ENCODE measurements around the gene ADORA3.

The ADORA3 gene

DNA sequence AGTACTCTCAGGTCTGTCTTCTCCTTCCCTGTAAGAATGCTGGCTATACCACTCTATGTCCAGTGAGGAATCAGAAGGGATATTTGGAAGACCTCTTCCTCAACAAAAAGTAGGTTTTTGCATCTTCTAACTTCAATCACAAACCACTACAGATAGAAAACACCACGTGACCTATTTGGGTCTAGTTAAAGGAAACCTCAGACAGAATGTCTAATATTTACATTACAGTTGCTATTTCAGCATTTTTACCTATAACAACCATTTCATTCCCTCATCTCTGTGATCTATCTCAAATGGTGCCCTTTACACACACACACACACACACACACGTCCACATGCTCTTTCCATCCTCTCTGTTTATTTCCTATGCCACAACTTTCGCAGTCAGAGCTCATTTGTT lies 7.9 kb upstream of the ADORA3 start:
- TF ChIP-seq POLR2A (IDR thresholded peaks at IDR 0.05; ENCODE audit: low read depth, low read length) (no peak), POLR2AphosphoS5 (IDR thresholded peaks at IDR 0.05; ENCODE audit: low read depth, low read length) (no peak), POU2F2 (IDR thresholded peaks at IDR 0.05; ENCODE audit: low read depth, low read length) (no peak), SPI1 (IDR thresholded peaks at IDR 0.05; ENCODE audit: low read depth, low read length) (no peak), TAF1 (IDR thresholded peaks at IDR 0.05; ENCODE audit: low read depth, low read length) (no peak), PAX5 (IDR thresholded peaks at IDR 0.05; ENCODE audit: insufficient read depth, low read length, severe bottlenecking) (no peak)
- DNase-seq (ENCODE audit: insufficient read length, low spot score) (no peak), FAIRE-seq (no peak)

DNA sequence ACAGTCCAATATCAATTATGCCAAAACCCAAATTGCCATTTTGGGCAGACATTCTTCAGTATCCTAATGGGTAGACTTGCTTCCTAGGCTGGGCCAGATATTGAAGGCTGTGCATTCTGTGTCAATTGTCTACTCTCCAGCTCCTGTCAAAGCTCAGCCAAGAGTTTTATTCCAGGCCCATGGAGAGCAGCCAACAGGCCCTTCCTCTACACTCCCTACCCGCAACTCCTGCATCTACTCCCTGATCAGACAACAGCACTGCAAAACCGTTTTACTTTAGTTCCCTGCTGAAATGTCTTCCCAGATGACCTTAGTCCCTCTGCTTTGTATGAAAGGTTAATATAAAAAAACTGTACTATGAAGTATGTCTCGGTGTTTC lies 6.6 kb upstream of the ADORA3 start:
- no peak for TF ChIP-seq TAF1 (IDR thresholded peaks at IDR 0.05; ENCODE audit: low read depth, low read length)
- no peak for FAIRE-seq
- DNase-seq (ENCODE audit: insufficient read length, low spot score) = no peak

- no peak for FAIRE-seq
- peak; percentile 41 for DNase-seq (ENCODE audit: insufficient read length, low spot score)
- TF ChIP-seq POU2F2 (IDR thresholded peaks at IDR 0.05; ENCODE audit: low read depth, low read length) (peak; percentile 26; the same call in 1 of the 2 replicates), POLR2AphosphoS5 (IDR thresholded peaks at IDR 0.05; ENCODE audit: low read depth, low read length) (no peak), PAX5 (IDR thresholded peaks at IDR 0.05; ENCODE audit: insufficient read depth, low read length, severe bottlenecking) (no peak), TAF1 (IDR thresholded peaks at IDR 0.05; ENCODE audit: low read depth, low read length) (peak; percentile 51; the same call in 1 of the 2 replicates), POLR2A (IDR thresholded peaks at IDR 0.05; ENCODE audit: low read depth, low read length) (peak; percentile 58; the same call in 1 of the 2 replicates), SPI1 (IDR thresholded peaks at IDR 0.05; ENCODE audit: low read depth, low read length) (peak; percentile 97)
These were observed 4.2 kb upstream of the ADORA3 start for GRCh38 chr1:111507411-111508201.

DNA sequence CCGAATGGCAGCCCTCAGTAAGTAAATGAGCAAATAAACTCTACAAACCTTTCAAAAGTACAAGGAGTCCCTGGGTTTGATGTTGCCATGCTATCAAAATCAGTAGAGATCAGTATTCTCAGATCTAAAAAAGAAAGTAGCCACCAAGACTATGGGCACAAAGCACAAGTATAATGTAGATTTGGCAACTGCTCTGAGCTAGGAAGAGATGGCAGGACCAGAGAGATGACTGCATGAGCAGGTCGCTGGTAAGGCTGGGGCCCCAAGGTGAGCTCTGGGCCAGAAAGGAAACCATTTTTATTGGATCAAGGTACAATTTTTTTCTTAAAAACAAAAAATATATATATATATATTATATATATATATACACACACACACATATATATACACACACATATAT lies 3.1 kb upstream of the ADORA3 start:
- FAIRE-seq (no peak), DNase-seq (ENCODE audit: insufficient read length, low spot score) (no peak)
- TF ChIP-seq POLR2A (IDR thresholded peaks at IDR 0.05; ENCODE audit: low read depth, low read length) (no peak), POLR2AphosphoS5 (IDR thresholded peaks at IDR 0.05; ENCODE audit: low read depth, low read length) (no peak), PAX5 (IDR thresholded peaks at IDR 0.05; ENCODE audit: insufficient read depth, low read length, severe bottlenecking) (no peak), POU2F2 (IDR thresholded peaks at IDR 0.05; ENCODE audit: low read depth, low read length) (no peak)

- DNase-seq (ENCODE audit: insufficient read length, low spot score) (no peak), FAIRE-seq (peak; percentile 96)
- TF ChIP-seq POLR2A (IDR thresholded peaks at IDR 0.05; ENCODE audit: low read depth, low read length) = peak; percentile 72
- 0 out of 2 replicates have a peak, but pooled peaks have one; percentile 48 for TF ChIP-seq POLR2AphosphoS5 (IDR thresholded peaks at IDR 0.05; ENCODE audit: low read depth, low read length)
- TF ChIP-seq SPI1 (IDR thresholded peaks at IDR 0.05; ENCODE audit: low read depth, low read length) = peak; percentile 99
- TF ChIP-seq TAF1 (IDR thresholded peaks at IDR 0.05; ENCODE audit: low read depth, low read length) = peak; percentile 61; the same call in 1 of the 2 replicates
- TF ChIP-seq PAX5 (IDR thresholded peaks at IDR 0.05; ENCODE audit: insufficient read depth, low read length, severe bottlenecking) = no peak
These were observed 2.2 kb upstream of the ADORA3 start for GRCh38 chr1:111505641-111506119.

GRCh38 chr1:111504097-111504496 lies 664 bp upstream of the ADORA3 start:
- DNase-seq (ENCODE audit: insufficient read length, low spot score) (no peak), FAIRE-seq (peak; percentile 47)
- TF ChIP-seq PAX5 (IDR thresholded peaks at IDR 0.05; ENCODE audit: insufficient read depth, low read length, severe bottlenecking) (no peak), SPI1 (IDR thresholded peaks at IDR 0.05; ENCODE audit: low read depth, low read length) (no peak), POU2F2 (IDR thresholded peaks at IDR 0.05; ENCODE audit: low read depth, low read length) (no peak), TAF1 (IDR thresholded peaks at IDR 0.05; ENCODE audit: low read depth, low read length) (no peak), POLR2A (IDR thresholded peaks at IDR 0.05; ENCODE audit: low read depth, low read length) (no peak), POLR2AphosphoS5 (IDR thresholded peaks at IDR 0.05; ENCODE audit: low read depth, low read length) (no peak)

DNA sequence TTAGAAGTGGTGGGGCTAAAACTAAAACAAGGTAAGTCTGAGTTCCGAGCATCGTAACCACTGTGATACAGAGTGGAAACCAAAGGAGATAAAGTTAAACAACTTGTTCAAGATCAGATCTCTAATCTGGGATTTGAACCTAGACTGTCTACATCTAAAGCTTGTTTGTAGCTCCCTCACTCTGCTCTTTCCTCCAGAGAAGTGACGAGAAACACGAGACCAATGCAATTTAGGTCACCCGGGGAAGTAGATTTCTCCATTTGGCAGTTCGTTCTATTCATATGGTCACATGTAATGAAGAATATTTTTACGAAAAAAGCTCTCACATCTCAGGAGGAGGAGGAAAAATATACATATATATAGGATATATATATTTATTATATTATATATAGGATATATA lies 1.8 kb downstream of the ADORA3 start:
- FAIRE-seq (no peak), DNase-seq (ENCODE audit: insufficient read length, low spot score) (no peak)
- no peak for TF ChIP-seq TAF1 (IDR thresholded peaks at IDR 0.05; ENCODE audit: low read depth, low read length)
- TF ChIP-seq POLR2AphosphoS5 (IDR thresholded peaks at IDR 0.05; ENCODE audit: low read depth, low read length) = no peak
- TF ChIP-seq POU2F2 (IDR thresholded peaks at IDR 0.05; ENCODE audit: low read depth, low read length) = no peak
- no peak for TF ChIP-seq POLR2A (IDR thresholded peaks at IDR 0.05; ENCODE audit: low read depth, low read length)
- no peak for TF ChIP-seq SPI1 (IDR thresholded peaks at IDR 0.05; ENCODE audit: low read depth, low read length)
- no peak for TF ChIP-seq PAX5 (IDR thresholded peaks at IDR 0.05; ENCODE audit: insufficient read depth, low read length, severe bottlenecking)

- TF ChIP-seq POLR2A (IDR thresholded peaks at IDR 0.05; ENCODE audit: low read depth, low read length) (no peak), POLR2AphosphoS5 (IDR thresholded peaks at IDR 0.05; ENCODE audit: low read depth, low read length) (no peak), SPI1 (IDR thresholded peaks at IDR 0.05; ENCODE audit: low read depth, low read length) (no peak), TAF1 (IDR thresholded peaks at IDR 0.05; ENCODE audit: low read depth, low read length) (no peak), PAX5 (IDR thresholded peaks at IDR 0.05; ENCODE audit: insufficient read depth, low read length, severe bottlenecking) (no peak), POU2F2 (IDR thresholded peaks at IDR 0.05; ENCODE audit: low read depth, low read length) (no peak)
- FAIRE-seq (no peak), DNase-seq (ENCODE audit: insufficient read length, low spot score) (no peak)
These were observed 4.2 kb downstream of the ADORA3 start for GRCh38 chr1:111499026-111499785.

DNA sequence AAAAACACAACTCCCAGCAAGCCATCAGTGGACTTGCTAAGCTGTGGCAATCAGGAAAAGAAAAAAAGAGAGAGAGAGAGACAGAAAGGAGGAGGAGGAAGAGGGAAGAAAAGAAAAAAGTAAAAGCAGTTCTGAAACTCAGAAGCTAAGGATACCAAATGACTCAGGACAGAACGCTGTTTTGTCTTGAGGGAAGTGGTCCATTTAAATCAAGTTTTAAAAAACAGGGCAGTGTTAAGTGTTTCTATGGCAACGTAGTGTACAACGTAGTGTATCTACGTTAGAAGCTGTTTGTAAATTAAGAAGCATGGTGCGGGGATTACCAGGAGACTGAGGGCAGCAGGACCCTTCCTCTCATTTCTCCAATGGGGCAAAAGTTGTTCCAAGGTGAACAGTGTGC lies 5.8 kb downstream of the ADORA3 start:
- TF ChIP-seq SPI1 (IDR thresholded peaks at IDR 0.05; ENCODE audit: low read depth, low read length) (peak; percentile 58), TAF1 (IDR thresholded peaks at IDR 0.05; ENCODE audit: low read depth, low read length) (no peak), POLR2AphosphoS5 (IDR thresholded peaks at IDR 0.05; ENCODE audit: low read depth, low read length) (no peak)
- DNase-seq (ENCODE audit: insufficient read length, low spot score) = no peak
- no peak for FAIRE-seq

All from GM12891 (cell line).